DMS153 (cell line): ENCODE data around the gene BBS5.

ENCODE experiments used
- DNase-seq: peaks from one replicate; lab custom pipeline; 2025; lab: John Stamatoyannopoulos, UW

Gene BBS5

GRCh38 chr2:169546756-169547155 is 67.5 kb downstream of the BBS5 start:
- DNase-seq = no peak
